ENCODE measurements around the gene FBH1. TPM values are rescaled to one million over a fixed set of nuclear protein-coding genes. Genes with fewer than 3 reads are reported as not detected.
"Not testable (repeated sequence)": the region's sequence is repeated elsewhere in the genome, so short reads cannot be mapped to it uniquely, and the experiment has no call there.

The FBH1 gene
- polyA plus RNA-seq, 3 donors = 79.3 to 99.1 (median 85.9) TPM

DNA sequence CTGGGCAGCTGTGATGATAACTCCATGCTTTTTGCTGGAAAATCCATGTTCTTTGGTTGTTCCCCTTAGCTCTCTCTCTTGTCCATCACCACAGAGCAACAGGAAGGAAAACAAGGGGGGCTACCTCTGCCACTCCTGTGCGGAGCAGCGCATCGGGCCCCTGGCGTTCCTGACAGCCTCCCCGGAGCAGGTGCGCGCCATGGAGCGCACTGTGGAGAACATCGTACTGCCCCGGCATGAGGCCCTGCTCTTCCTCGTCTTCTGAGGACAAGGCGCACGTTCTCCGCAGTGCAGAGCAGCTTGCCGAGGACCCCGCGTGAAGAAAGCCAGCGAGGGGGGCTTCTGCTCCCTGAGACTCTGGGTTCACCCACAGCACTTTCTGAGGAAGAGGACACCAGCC, 47.0 kb downstream of the FBH1 start:
- DNase-seq = no peak

DNA sequence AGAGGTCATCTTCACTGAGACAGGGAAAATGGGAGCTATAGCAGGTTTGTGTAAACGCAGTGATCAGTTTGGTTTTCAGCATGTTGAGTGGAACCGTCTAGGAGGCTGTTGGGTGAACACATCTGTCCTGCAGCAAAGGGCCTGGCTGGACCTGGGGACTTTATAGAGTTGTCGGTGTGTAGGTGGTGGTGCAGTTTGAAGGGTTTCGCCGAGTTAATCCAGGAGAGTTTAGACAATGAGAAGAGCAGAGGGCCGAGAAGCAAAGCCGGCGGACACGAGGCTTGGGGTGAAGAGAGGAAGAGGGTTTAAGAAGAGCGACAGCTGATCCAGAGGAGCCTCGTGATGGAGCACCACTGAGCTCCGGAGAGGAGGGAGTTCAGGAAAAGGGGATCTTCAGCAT, 48.2 kb downstream of the FBH1 start:
- DNase-seq = no peak

DNA sequence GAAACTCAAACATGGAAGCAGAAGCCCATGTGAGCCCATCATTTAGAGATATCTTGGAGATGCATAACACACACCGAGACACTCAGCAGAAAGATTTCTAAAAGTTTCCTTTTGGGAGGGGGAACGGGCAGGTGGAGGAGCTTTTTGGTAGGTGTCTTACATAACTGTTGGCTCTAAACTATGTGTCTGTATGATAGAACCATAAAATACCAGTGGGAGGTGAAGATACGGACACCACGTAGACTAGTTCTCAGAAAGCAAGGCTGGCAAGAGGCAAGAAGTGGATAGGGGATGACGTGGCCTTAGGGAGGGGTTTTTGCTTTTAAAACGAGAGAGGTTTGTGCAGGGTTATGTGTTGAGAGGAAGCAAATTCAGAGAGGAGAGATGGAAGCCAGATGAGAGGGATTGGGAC, 50.8 kb downstream of the FBH1 start:
- DNase-seq = no peak

DNA sequence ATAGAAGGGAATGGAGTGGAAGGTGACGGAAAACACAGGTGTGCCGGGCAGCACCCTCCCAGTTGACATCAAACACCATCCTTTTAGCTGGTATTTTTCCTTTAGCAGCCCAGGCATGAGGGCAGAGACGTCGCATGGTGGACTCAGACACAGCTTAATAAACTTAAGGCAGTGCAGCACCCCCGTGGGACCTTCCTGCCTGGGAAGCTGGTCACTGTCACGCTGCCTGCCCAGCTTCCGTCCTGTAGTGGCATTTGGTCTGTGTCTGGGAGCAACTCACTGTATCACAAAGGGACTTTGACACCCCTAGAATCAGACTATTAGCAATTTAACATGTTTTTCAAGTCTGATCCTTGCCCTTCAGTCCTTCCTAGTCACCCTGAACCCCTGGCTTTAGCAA, 51.5 kb downstream of the FBH1 start:
- no peak for DNase-seq

DNA sequence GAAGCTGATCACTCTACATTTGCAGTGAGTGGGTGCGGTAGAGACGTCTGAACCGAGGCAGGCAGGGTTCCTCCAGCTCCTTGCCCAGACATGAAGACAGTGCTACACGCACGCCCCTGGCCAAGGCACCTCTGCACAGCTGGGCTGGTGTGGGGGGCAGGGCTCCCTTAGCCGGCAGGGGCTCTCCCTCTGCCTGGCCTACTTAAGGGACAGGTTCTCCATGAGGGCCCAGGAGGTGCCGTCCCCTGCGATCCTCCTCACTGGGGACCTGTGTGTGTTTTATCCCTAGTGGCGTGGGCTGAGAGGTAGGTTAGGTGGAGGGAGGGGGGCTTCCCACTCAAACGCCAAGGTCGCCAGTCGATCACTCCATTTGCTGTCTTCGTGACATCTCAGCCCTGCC, 52.0 kb downstream of the FBH1 start:
- DNase-seq = no peak

DNA sequence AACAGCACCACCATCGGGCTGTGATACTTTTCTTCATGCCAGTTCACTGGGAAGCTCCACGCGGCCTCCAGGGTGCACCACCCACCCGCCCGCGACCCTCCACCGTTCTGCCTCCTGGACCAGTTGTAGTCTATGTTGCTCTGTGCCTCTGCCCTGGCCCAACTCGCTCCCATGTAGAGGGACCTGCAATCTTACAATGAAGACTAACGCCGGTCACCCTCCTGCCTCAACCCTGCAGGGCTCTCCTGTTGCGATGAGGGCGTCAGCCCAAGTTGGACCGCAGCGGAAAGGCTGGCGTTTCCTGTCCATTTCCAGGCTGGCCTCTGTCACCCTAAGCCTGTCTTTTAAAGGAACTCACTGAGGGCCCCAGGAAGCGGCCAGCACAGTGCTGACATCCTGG, 52.4 kb downstream of the FBH1 start:
- no peak for DNase-seq

DNA sequence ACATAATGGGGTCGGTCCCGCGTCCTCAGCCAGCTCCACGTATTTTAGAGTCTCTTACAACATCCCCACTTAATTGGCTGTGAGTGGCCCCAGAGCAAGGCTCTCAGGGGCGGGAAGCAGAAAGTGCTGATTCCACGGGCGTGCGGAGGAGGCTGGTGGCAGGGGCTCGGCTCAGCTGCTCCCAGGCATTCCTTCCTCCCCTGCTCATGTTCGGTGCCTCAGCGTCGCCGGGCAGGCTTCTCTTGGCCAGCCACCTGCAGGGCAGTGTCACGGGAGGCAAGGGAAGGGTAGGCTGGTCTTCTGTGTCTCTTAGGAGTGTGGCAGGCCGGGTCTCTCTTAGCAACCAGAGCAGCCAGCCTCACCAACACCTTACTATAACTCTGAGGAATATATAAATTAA, 53.5 kb downstream of the FBH1 start:
- no peak for DNase-seq

DNA sequence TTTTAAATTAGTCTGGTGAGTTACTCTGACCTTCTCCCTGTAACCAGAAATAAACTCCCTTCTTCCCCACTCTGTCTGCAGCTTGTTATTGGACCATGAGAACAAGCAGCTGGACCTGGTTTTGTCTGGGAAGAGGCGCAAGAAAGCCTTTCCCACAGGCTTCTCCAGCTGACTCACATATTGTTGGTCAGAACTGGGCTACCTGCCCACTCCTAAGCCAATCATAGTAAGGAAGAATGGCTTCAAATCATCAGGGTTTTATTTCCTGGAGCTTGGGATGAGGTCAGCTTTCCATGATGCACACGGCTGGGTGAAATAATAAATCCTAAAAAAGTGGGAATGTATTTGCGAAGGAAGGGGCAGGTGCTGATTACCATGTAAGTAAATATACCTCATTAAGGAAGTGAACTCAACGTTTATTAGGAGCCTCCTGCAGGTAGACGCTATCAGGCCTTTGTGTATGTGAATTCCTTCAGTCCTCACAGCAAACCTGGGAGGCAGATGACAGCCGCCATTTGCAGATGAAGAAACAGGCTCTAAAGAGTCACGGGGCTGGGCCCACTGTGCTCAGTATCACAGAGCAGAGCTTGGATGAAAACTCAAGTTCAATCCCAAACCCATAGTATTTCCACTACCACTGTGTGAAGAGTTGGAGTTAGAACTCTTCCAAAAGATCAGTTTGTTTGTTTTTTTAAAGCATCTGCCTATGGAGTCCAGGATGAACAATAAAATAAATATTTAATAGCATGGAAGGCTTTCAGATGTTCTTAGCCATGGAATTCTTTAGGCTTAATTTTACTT, 54.5 kb downstream of the FBH1 start:
- DNase-seq = peak; percentile 89

DNA sequence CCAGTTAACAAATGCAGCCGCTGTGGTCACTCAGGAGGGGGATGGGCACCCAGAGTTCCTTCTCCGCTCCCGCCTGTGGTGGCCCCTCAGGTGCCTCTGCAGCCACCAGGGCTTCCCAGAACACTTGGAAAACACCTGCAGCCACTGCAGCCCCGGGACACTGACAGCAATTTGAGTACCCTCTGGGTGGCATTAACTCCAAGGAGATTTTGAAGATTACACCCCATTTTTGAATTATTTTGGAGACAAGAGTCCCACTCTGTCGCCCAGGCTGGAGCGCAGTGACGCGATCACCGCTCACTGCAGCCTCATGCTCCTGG, 55.1 kb downstream of the FBH1 start:
- no peak for DNase-seq

DNA sequence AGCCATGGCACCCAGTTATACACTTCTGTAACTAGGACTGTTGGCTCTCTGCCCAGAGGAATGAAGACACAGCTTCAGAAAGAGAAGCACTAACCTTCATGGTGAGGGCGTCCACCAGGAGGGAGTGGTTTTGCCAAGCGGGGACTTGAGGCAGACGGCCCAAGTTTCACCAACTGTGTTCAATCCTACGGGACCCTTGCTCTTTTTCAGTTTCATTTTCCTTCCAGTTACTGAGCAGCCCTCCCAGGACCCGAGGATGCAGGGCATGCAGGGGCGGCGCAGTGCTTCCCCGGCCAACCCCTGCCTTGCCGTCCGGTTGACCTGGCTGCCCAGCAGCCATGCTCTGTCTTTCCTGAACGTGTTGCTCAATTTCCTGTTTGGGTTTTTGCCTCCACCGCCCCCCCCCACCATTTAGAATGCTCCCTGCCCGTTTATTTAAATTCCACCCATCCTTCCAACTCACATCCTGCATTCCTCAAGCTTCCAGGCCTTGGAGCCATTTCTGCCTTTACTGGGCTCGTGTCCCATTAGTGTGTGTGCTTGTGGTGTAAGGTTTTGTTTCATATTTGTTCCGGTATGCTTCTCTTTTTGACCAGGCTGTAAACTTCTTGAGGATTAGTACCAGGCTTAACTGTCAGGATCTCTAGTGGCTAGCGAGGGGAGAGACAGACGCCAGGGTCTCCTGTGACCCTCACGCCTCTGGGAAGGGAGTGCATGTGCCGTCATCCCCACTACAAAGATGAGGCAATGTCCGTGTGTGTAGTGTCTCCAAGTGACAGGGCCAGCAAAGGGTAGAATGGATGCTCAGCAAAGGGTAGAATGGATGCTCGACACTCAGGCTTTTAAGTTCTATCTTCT, 55.7 kb downstream of the FBH1 start:
- no peak for DNase-seq

DNA sequence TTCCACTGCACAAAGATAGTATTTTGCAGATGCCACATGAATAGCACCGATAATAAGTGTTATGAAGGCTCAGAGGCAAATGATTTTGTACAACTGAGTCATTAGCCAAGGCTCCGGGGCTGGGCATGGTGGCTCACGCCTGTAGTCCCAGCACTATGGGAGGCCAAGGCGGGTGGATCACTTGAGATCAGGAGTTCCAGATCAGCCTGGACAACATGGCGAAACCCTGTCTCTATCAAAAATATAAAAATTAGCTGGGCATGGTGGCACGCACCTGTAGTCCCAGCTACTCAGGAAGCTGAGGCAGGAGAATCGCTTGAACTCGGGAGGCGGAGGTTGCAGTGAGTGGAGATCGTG, 56.4 kb downstream of the FBH1 start:
- not testable (repeated sequence) for DNase-seq

DNA sequence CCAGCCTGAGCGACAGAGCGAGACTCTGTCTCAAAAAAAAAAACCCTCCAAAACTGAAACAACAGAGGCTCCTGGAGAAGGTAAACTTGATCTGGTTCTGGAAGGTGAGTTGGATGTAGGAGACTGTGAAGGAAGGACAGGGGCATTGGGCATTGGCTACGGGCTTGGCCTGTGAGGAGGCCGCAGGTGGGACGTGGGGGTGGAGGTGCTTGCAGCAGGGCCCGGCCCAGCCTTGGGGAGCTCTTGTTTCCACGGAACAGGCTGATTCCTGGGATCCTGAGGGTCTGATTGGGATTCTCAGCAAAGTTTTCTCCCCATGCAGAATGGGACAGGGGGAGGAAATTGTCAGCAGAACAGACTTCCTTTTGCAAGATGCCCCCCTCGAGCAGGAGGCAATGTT, 56.7 kb downstream of the FBH1 start:
- no peak for DNase-seq

DNA sequence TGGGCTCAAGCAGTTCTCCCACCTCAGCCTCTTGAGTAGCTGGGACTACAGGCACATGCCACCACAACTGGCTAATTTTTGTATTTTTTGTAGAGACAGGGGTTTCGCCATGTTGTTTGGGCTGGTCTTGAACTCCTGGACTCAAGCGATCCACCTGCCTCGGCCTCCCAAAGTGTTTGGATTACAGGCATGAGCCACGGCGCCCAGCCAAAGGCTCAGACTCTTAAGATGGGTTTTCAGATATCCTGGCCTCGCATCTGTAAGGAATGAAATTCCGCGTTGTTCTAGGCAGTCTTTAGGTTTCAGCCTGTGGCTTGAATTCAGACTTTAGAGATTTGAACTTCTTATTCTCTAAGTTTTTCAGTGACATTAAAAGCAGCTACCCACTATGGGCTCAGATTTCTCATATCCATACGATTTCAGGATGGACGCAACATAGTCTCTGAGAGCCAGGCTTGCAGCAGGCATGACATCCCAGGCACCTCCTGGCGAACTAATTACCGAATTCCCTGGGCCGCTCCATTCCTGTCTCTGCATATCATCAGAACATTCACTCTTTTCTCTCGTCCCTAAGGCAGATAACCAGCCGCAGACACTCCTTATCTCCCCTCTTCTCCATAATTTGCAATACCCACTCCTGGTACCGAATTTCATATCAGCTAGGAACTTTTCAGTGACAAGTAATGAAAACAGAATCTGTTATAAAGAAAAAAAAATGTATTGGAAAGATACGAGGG, 57.6 kb downstream of the FBH1 start:
- DNase-seq = no peak

DNA sequence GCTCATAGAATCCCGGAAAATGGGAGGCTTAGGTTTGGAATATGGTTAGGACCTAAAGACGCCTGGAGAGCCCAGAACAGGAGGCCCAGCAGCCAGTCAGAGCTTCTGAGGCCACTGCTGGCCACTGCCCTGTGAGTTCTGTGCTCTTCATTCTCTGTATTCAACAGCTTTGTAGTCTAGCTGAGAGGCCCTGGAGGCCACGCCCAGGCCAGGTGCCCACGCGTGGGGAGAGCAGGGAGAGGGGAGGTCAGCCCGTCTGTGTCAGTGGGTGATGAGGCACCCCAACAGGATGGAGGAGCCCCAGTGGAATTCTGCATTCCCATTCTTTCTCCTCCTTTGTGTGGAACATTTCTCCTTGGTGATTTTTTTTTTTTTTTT, 58.2 kb downstream of the FBH1 start:
- no peak for DNase-seq

DNA sequence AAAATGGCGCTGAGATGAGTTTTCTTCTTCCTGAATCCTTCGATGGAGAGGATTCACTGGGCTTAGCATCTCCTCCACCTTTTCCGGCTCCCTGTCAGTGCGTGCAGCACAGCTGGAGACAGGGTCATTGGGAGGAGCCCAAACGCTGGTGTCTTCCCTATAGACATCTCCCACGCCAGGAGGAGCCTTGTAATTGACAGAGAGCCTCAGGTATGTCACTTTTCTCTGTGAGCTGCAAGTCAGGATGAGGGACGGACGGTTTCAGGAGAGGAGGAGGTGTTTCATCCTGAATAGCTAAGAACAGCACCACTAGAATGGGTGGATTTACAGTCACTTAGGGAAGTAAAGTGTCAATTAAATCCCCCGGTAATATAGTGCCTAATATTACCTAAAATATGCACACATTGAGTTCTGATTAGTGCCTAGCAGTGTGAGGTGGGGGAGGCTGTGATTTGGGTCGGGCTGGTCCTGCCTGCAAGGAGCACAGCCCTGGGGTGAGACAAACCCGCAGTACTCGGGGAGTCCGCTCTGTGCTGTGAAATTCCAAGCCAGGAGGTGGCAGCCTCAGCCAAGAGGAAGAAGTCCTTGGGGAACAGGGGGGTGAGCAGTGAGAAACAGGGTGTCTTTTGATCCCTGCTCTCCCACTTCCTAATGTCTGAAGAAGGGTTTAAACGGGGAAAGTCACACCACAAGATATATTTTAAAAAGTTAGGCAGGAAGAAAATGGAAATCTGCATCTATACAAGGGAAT, 59.1 kb downstream of the FBH1 start:
- DNase-seq = no peak

DNA sequence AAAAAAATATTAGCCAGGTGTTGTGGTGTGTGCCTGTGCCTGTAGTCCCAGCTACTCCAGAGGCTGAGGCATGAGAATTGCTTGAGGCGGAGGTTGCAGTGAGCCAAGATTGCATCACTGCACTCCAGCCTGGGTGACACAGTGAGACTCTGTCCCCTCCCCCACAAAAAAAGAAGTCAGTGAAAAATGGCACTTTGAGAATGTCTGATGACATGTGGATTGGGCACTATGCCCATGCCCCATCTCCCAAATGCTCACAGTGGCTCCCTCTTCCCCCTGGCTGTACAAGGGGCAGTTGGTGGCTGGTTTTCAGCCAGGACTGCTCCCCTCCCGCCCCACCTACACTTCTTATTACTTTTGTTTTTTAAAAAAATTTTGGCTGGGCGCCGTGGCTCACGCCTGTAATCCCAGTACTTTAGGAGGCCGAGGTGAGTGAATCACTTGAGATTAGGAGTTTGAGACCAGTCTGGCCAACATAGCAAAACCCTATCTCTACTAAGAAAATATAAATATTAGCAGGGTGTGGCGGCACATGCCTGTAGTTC, 61.2 kb downstream of the FBH1 start:
- DNase-seq = no peak

DNA sequence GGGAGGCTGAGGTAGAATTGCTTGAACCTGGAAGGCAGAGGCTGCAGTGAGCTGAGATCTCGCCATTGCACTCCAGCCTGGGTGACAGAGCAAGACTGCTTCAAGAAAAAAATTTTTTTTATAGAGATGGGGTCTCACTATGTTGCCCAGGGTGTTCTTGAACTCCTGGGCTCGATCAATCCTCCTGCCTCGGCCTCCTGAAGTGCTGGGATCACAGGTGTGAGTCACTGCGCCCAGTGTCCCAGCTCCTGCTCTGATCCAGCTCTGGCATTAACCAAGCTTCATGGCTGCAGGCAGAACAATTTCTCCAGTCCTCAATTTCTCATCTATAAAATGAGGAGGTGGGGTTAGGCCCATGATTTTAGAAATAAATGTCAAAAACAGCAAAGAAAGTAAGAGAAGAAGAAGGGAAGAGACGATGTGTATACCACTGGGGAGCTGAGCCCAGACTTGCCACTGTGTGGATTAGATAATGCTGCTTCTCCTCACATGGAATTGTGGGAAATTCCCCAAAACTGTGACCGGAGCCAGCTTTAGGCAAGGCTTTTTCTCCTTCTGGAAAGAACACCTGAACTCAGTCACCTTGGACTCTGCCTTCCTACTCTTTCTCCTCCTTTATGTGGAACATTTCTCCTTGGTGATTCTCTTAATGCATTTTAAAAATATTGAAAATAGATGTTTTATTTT, 61.8 kb downstream of the FBH1 start:
- no peak for DNase-seq

DNA sequence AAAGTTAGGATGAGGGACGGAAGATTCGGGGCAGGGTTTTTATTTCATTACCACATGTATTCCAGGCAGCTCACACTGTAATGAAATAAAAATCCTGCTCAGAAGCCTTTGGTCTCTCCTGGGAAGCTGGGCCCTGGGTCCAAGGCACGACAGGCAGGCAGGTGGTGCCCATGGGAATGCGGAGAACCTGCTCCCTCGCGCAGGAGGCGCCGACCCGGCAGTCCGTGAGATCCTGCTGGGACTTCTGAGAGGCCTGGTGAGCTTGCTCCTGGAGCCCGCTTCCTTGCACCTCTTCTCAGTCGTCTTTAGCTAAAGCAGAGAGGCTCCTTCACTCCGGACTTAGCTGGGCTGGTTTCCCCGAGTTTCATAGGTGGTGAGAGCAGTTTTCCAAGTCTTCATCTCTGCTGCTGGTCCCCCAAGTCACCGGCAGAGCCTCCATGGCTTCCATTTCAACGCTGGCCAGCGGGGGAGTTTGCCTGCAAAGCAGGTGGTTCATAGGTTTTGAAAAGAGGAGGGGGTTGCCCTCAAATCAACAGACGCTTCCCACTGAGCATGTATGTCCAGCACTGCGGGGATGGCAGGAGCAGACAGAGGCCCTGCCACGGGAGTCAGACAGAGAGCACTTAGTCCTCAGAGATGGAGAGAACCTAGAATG, 62.8 kb downstream of the FBH1 start:
- no peak for DNase-seq

DNA sequence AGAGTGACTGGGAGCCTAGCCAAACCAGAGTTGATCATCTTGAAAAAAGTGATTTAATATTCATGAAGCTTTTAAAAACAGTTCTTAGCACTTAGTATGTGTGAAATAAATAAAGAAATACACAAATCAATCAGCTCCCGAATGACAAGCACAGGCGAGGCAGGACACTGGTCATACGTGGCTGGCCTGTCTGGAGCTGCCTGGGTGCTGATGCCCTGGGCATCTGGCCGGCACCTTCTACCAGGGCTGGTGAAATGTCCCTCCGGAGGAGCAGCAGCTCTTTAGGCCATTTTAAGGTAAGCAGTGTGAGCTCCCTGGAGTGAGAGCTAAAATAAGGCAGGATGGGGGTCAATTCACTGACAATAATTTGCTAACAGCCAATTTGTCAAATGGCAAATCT, 63.6 kb downstream of the FBH1 start:
- no peak for DNase-seq

DNA sequence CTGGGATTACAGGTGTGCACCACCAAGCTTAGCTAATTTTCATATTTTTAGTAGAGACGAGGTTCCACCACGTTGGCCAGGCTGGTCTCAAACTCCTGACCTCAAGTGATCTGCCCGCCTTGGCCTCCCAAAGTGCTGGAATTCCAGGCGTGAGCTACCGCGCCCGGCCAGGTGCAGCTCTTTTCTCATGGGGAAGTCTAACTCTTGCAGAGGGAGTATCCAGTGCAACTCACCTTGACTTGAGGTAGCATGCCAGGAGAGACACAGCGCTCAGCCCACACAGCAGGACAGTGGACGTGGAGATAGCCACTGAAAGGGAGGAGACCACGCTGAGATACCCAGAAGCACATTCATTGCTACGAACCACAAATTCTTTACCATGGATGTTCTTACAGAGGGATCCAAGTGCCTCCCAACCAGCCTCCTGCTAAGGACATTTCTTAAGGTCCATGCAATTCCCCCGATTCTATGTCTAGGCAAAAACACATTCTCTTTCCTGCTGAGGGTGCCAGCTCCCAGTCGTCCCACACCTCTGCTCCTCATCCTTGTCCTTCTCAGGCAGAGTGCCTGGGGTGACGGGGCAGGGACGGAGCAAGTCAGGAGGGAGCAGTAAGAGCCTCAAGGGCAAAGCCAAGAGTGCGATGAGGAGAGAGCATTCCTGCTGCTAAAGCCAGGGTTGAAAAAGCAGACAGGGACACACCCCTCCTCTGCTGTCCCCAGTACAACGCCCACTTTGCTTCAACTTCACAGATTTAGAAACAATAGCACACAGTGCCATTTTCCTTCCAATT, 66.3 kb downstream of the FBH1 start:
- no peak for DNase-seq
